Thyroid gland (tissue), 4 donors: ENCODE data around the gene PLAAT3.

Experiments
- POLR2A ChIP-seq, 2 donors: fragments of 450-650 bp; IDR thresholded peaks; one replicate each; pipeline ENCODE4 v1.6.1; 2017; ENCODE audit warnings: antibody characterized with exemption in 2 of 2, mild to moderate bottlenecking in 2 of 2, moderate library complexity in 1 of 2
- TF ChIP-seq, protein P1 (sequence below), 6 experiments: fragments of 200-600 bp in 3 of 6; fragments of 450-650 bp in 3 of 6; sonication (generic) in 3 of 6; IDR thresholded peaks; one replicate each; pipeline ENCODE4 v1.5.1; 2016 to 2019; ENCODE audit warnings: antibody characterized with exemption in 6 of 6, mild to moderate bottlenecking in 2 of 6, inconsistent platforms in 1 of 6, moderate library complexity in 1 of 6

DNA sequence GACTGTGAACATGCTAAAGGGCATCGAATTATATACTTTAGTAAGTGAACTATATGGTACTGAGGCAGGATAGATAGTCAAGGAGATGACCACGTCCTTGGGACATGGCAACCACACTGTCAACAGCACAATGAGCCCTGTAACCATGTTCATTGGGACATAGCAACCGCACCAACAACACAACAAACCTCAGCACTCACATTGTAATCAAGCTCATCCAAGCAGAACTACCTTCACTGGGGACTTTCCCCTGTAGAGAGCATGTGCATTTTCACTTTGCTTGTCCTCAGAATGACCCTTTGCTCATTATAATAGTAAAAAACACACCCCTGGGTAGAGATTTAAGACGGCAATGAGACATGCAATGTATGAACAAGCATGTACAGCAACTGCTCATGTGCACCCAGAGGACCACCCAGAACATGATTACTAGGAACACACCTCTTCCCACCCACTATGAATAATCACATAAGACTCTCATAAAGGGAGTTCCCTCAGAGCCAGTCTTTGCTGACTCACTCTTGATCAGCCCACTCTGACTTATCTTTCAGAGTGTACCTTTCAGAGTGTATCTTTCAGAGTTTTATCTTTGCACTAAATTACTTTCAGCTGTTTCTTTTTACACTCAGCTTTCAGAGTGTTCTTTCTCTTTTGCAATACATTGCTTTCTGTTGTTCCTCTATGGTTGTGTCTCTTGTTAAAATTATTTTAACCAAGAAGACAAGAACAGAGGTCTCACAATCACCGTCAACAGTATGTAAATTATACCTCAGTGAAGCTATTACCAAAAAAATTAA is 47.0 kb downstream of the PLAAT3 start:
- TF ChIP-seq, protein P1, sequence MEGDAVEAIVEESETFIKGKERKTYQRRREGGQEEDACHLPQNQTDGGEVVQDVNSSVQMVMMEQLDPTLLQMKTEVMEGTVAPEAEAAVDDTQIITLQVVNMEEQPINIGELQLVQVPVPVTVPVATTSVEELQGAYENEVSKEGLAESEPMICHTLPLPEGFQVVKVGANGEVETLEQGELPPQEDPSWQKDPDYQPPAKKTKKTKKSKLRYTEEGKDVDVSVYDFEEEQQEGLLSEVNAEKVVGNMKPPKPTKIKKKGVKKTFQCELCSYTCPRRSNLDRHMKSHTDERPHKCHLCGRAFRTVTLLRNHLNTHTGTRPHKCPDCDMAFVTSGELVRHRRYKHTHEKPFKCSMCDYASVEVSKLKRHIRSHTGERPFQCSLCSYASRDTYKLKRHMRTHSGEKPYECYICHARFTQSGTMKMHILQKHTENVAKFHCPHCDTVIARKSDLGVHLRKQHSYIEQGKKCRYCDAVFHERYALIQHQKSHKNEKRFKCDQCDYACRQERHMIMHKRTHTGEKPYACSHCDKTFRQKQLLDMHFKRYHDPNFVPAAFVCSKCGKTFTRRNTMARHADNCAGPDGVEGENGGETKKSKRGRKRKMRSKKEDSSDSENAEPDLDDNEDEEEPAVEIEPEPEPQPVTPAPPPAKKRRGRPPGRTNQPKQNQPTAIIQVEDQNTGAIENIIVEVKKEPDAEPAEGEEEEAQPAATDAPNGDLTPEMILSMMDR (IDR thresholded peaks at IDR 0.05), result no peak
- peak in 1 of 2 donors; percentile 21 for TF ChIP-seq POLR2A (IDR thresholded peaks at IDR 0.05)
